Hepatic stellate cell (primary cell): ENCODE data around the gene ERP44.
"Not testable (repeated sequence)": the region's sequence is repeated elsewhere in the genome, so short reads cannot be mapped to it uniquely, and the experiment has no call there.

Experiments
- DNase-seq: peaks from one replicate; pipeline ENCODE4 v3.0.0; 2011; ENCODE audit warnings: low spot score

Gene ERP44

GRCh38 chr9:100100146-100100667 lies 1.4 kb upstream of the ERP44 start:
- DNase-seq: no peak

GRCh38 chr9:100099722-100100042 lies 882 bp upstream of the ERP44 start:
- peak; percentile 24 for DNase-seq

- peak; percentile 46 for DNase-seq
These were observed 534 bp downstream of the ERP44 start for GRCh38 chr9:100098046-100098886.

- DNase-seq: no peak
These were observed 2.4 kb downstream of the ERP44 start for GRCh38 chr9:100096378-100096916.

GRCh38 chr9:100094411-100094810 lies 4.4 kb downstream of the ERP44 start:
- not testable (repeated sequence) for DNase-seq

- DNase-seq: no peak
These were observed 6.7 kb downstream of the ERP44 start for GRCh38 chr9:100092066-100092465.

GRCh38 chr9:100091650-100092049 lies 7.2 kb downstream of the ERP44 start:
- no peak for DNase-seq

GRCh38 chr9:100090880-100091279 lies 7.9 kb downstream of the ERP44 start:
- DNase-seq: no peak

- DNase-seq: no peak
These were observed 10.6 kb downstream of the ERP44 start for GRCh38 chr9:100088202-100088601.

GRCh38 chr9:100087218-100087617 lies 11.6 kb downstream of the ERP44 start:
- no peak for DNase-seq

GRCh38 chr9:100086097-100086635 lies 12.6 kb downstream of the ERP44 start:
- DNase-seq: no peak

- DNase-seq: no peak
These were observed 14.1 kb downstream of the ERP44 start for GRCh38 chr9:100084734-100085133.

- no peak for DNase-seq
These were observed 14.7 kb downstream of the ERP44 start for GRCh38 chr9:100084128-100084453.

- no peak for DNase-seq
These were observed 15.2 kb downstream of the ERP44 start for GRCh38 chr9:100083448-100084127.

GRCh38 chr9:100082782-100083181 lies 16.0 kb downstream of the ERP44 start:
- DNase-seq: peak; percentile 16

- DNase-seq: not testable (repeated sequence)
These were observed 22.5 kb downstream of the ERP44 start for GRCh38 chr9:100076256-100076655.

- DNase-seq: no peak
These were observed 23.8 kb downstream of the ERP44 start for GRCh38 chr9:100074989-100075388.

- DNase-seq: no peak
These were observed 24.7 kb downstream of the ERP44 start for GRCh38 chr9:100074093-100074492.

- DNase-seq: no peak
These were observed 26.0 kb downstream of the ERP44 start for GRCh38 chr9:100072805-100073204.

GRCh38 chr9:100071271-100071670 lies 27.5 kb downstream of the ERP44 start:
- DNase-seq: no peak

GRCh38 chr9:100070104-100071041 lies 28.4 kb downstream of the ERP44 start:
- DNase-seq: no peak

GRCh38 chr9:100069068-100069467 lies 29.7 kb downstream of the ERP44 start:
- not testable (repeated sequence) for DNase-seq
